ENCODE data around the gene MSL3. TPM values are rescaled to one million over a fixed set of nuclear protein-coding genes. Genes with fewer than 3 reads are reported as not detected.

Gene MSL3
- total RNA-seq, result 10 to 100 TPM; 16.2 to 26.9 (median 22.4) TPM

- no peaks in the 10 kb centered on the region for H3K9me3 ChIP-seq
- TF ChIP-seq CTCF (IDR thresholded peaks at IDR 0.05), result no peak
- peak; percentile 54 to 60 for TF ChIP-seq POLR2A (IDR thresholded peaks at IDR 0.05)
- H3K4me3 ChIP-seq, result peak within 1 kb of the TSS; percentile 61 to 72
- H3K36me3 ChIP-seq, result peaks cover 0 to 11% of the 10 kb centered on the region in 2 donors
- peaks cover 0 to 18% (median 0%) of the 10 kb centered on the region in 3 donors for H3K4me1 ChIP-seq
- no peaks in the 10 kb centered on the region for H3K27me3 ChIP-seq
- no CpG with 5 or more reads among the region's 93 CpGs for WGBS, 2 donors (ENCODE audit: low coverage in 1 of 2)
- H3K27ac ChIP-seq, result peak within 1 kb of the TSS; percentile 75 to 94 (median 90)
- ATAC-seq, result peak; percentile 81
Observed at GRCh38 chrX:11757719-11758399, at the start of gene MSL3. MSL3 (plus strand) TSS chrX:11758237; CDS start chrX:11758264, 27 bp downstream.

GRCh38 chrX:11722304-11722703, 35.7 kb upstream of the MSL3 start:
- Histone ChIP-seq H3K4me1 (no peaks in the 10 kb centered on the region), H3K27me3 (no peaks in the 10 kb centered on the region), H3K4me3 (no peak overlapping the region), H3K36me3 (no peaks in the 10 kb centered on the region), H3K27ac (no peak overlapping the region), H3K9me3 (no peaks in the 10 kb centered on the region)
- WGBS, 2 donors (ENCODE audit: low coverage in 1 of 2), result 70% methylated on average over 2 of the region's 5 CpGs; no CpG with 5 or more reads in 1 of the 2 donors
- TF ChIP-seq POLR2AphosphoS5 (IDR thresholded peaks at IDR 0.05), result no peak
- TF ChIP-seq CTCF (IDR thresholded peaks at IDR 0.05), result no peak
- no peak for TF ChIP-seq POLR2A (IDR thresholded peaks at IDR 0.05)
- TF ChIP-seq EP300 (IDR thresholded peaks at IDR 0.05), result no peak
- ATAC-seq, result no peak

GRCh38 chrX:11724122-11725017, 33.7 kb upstream of the MSL3 start:
- no peak for TF ChIP-seq EP300 (IDR thresholded peaks at IDR 0.05)
- peak; percentile 57 to 77 (median 74) for TF ChIP-seq CTCF (IDR thresholded peaks at IDR 0.05)
- TF ChIP-seq POLR2A (IDR thresholded peaks at IDR 0.05), result no peak
- TF ChIP-seq POLR2AphosphoS5 (IDR thresholded peaks at IDR 0.05), result no peak
- Histone ChIP-seq H3K27me3 (no peaks in the 10 kb centered on the region), H3K4me3 (no peak overlapping the region), H3K4me1 (no peaks in the 10 kb centered on the region), H3K27ac (no peak overlapping the region), H3K36me3 (no peaks in the 10 kb centered on the region), H3K9me3 (no peaks in the 10 kb centered on the region)
- WGBS, 2 donors (ENCODE audit: low coverage in 1 of 2), result 20 to 45% methylated on average over 6 of the region's 7 CpGs
- ATAC-seq, result peak; percentile 22

- 59 to 78% methylated on average over 5 to 7 of the region's 8 CpGs for WGBS, 2 donors (ENCODE audit: low coverage in 1 of 2)
- no peak overlapping the region for H3K4me3 ChIP-seq
- no peak overlapping the region for H3K27ac ChIP-seq
- H3K9me3 ChIP-seq, result no peaks in the 10 kb centered on the region
- no peaks in the 10 kb centered on the region for H3K36me3 ChIP-seq
- H3K27me3 ChIP-seq, result no peaks in the 10 kb centered on the region
- H3K4me1 ChIP-seq, result no peaks in the 10 kb centered on the region
- no peak for TF ChIP-seq POLR2A (IDR thresholded peaks at IDR 0.05)
- TF ChIP-seq POLR2AphosphoS5 (IDR thresholded peaks at IDR 0.05), result no peak
- no peak for TF ChIP-seq EP300 (IDR thresholded peaks at IDR 0.05)
- TF ChIP-seq CTCF (IDR thresholded peaks at IDR 0.05), result no peak
- ATAC-seq, result no peak
Observed at GRCh38 chrX:11725631-11726442, 32.2 kb upstream of the MSL3 start.

All from gastroesophageal sphincter (tissue), 4 donors.